GM23338 (cell line): ENCODE results near the gene RPS15. TPM values are rescaled to one million over a fixed set of nuclear protein-coding genes. Genes with fewer than 3 reads are reported as not detected.

Source experiments
- ATAC-seq: fragments of 200-7000 bp; cut with Tn5 transposase; 3 replicates; pipeline ENCODE4 v1.9.1; 2020
- DNase-seq: peaks from one replicate; pipeline ENCODE4 v3.0.0-alpha.2; 2015; ENCODE audit warnings: low spot score
- H2AFZ ChIP-seq: fragments of 200-600 bp; sonication (generic); 2 replicates; pipeline ENCODE4 v1.8.0; 2016; ENCODE audit warnings: antibody characterized with exemption, mild to moderate bottlenecking, moderate library complexity
- H3F3A ChIP-seq: fragments of 200-600 bp; sonication (generic); replicated peaks from 2 replicates; pipeline ENCODE4 v1.8.0; 2017; ENCODE audit warnings: antibody characterized with exemption, mixed run types, low read depth
- H3K27ac ChIP-seq: fragments of 200-600 bp; sonication (generic); 2 replicates; pipeline ENCODE4 v1.6.1; 2016; ENCODE audit warnings: low read depth
- H3K27me3 ChIP-seq: fragments of 200-600 bp; sonication (generic); 2 replicates; pipeline ENCODE4 v1.8.0; 2016; ENCODE audit warnings: mild to moderate bottlenecking, mixed run types, moderate library complexity; ENCODE audit not compliant: insufficient read depth
- H3K36me3 ChIP-seq: fragments of 200-600 bp; sonication (generic); 2 replicates; pipeline ENCODE4 v1.8.0; 2016; ENCODE audit warnings: mild to moderate bottlenecking; ENCODE audit not compliant: insufficient read depth
- H3K4me1 ChIP-seq: fragments of 200-600 bp; sonication (generic); 2 replicates; pipeline ENCODE4 v1.8.0; 2016; ENCODE audit warnings: mild to moderate bottlenecking, moderate library complexity; ENCODE audit not compliant: insufficient read depth
- H3K4me2 ChIP-seq: fragments of 200-600 bp; sonication (generic); 2 replicates; pipeline ENCODE4 v1.7.1; 2017; ENCODE audit warnings: mixed run types
- H3K4me3 ChIP-seq: fragments of 200-600 bp; sonication (generic); 2 replicates; pipeline ENCODE4 v1.6.1; 2016; ENCODE audit warnings: mixed run types
- H3K79me2 ChIP-seq: fragments of 200-600 bp; sonication (generic); replicated peaks from 2 replicates; pipeline ENCODE4 v1.8.0; 2017; ENCODE audit warnings: mild to moderate bottlenecking; ENCODE audit not compliant: insufficient read depth
- H3K9me2 ChIP-seq: fragments of 200-600 bp; sonication (generic); 2 replicates; pipeline ENCODE4 v1.8.0; 2017; ENCODE audit not compliant: insufficient read depth
- H4K20me1 ChIP-seq: fragments of 200-600 bp; sonication (generic); replicated peaks from 2 replicates; pipeline ENCODE4 v1.8.0; 2017; ENCODE audit warnings: mild to moderate bottlenecking; ENCODE audit not compliant: insufficient read depth
- H3K27ac Mint-ChIP-seq: 2 replicates; pipeline ENCODE4 v1.8.0; 2020; ENCODE audit warnings: inconsistent platforms, mild to moderate bottlenecking, moderate library complexity, mixed read lengths
- H3K27me3 Mint-ChIP-seq: 3 replicates; pipeline ENCODE4 v1.8.0; 2022; ENCODE audit warnings: low read depth, mild to moderate bottlenecking, moderate library complexity, mixed read lengths, inconsistent platforms; ENCODE audit not compliant: insufficient read depth, poor library complexity
- H3K36me3 Mint-ChIP-seq: 3 replicates; pipeline ENCODE4 v1.8.0; 2021; ENCODE audit warnings: low read depth, mild to moderate bottlenecking, inconsistent platforms, moderate library complexity, mixed read lengths
- H3K4me1 Mint-ChIP-seq: 3 replicates; pipeline ENCODE4 v1.8.0; 2020; ENCODE audit warnings: mild to moderate bottlenecking, inconsistent platforms, mixed read lengths
- H3K4me3 Mint-ChIP-seq: 3 replicates; pipeline ENCODE4 v1.8.0; 2021; ENCODE audit warnings: moderate library complexity, mild to moderate bottlenecking, inconsistent platforms, mixed read lengths
- H3K9me3 Mint-ChIP-seq: 3 replicates; pipeline ENCODE4 v1.8.0; 2020; ENCODE audit warnings: moderate library complexity, mild to moderate bottlenecking, inconsistent platforms, mixed read lengths
- CTCF ChIP-seq, 2 experiments: fragments of 200-600 bp in 1 of 2; sonication (generic) in 1 of 2; conservative IDR thresholded peaks; 2 replicates each; pipeline versions ENCODE4 v1.5.1 to v1.6.1; 2016 to 2017; ENCODE audit warnings: antibody characterized with exemption in 2 of 2, low read depth in 2 of 2, mild to moderate bottlenecking in 2 of 2, moderate library complexity in 1 of 2
- ETS1 ChIP-seq: IDR thresholded peaks from 2 replicates; pipeline ENCODE4 v1.6.1; 2016; ENCODE audit warnings: antibody characterized with exemption
- JUNB ChIP-seq: IDR thresholded peaks from one replicate; pipeline ENCODE4 v1.6.1; 2016; ENCODE audit warnings: antibody characterized with exemption; ENCODE audit not compliant: unreplicated experiment
- STAT1 ChIP-seq: IDR thresholded peaks from one replicate; pipeline ENCODE4 v1.6.1; 2016; ENCODE audit warnings: antibody characterized with exemption; ENCODE audit not compliant: unreplicated experiment
- ZNF114 ChIP-seq: fragments of 250-450 bp; sonication (Bioruptor Pico); IDR thresholded peaks from 2 replicates; pipeline ENCODE4 v1.5.0; 2020; ENCODE audit warnings: mild to moderate bottlenecking, moderate library complexity
- ZNF462 ChIP-seq: fragments of 250-450 bp; sonication (Bioruptor Pico); IDR thresholded peaks from 2 replicates; pipeline ENCODE4 v1.5.0; 2020; ENCODE audit warnings: mild to moderate bottlenecking, moderate library complexity
- polyA plus RNA-seq: library from polyadenylated mRNA; unstranded; fragments of >200 nt; fragmentation: Nextera tagmentation; extraction: Ambion mirVana; gene quantifications from 2 replicates; pipeline ENCODE4 v1.2.1, GENCODE V29; 2016
- total RNA-seq: library from RNA; depleted of rRNA; stranded (reverse); fragments of >200 nt; shearing (Covaris generic); gene quantifications from 2 replicates; pipeline ENCODE4 v1.2.3, GENCODE V29; 2014

Gene RPS15
- total and polyA plus RNA-seq, 2 experiments from 2014 or later: 2,953 to 3,861 TPM

DNA sequence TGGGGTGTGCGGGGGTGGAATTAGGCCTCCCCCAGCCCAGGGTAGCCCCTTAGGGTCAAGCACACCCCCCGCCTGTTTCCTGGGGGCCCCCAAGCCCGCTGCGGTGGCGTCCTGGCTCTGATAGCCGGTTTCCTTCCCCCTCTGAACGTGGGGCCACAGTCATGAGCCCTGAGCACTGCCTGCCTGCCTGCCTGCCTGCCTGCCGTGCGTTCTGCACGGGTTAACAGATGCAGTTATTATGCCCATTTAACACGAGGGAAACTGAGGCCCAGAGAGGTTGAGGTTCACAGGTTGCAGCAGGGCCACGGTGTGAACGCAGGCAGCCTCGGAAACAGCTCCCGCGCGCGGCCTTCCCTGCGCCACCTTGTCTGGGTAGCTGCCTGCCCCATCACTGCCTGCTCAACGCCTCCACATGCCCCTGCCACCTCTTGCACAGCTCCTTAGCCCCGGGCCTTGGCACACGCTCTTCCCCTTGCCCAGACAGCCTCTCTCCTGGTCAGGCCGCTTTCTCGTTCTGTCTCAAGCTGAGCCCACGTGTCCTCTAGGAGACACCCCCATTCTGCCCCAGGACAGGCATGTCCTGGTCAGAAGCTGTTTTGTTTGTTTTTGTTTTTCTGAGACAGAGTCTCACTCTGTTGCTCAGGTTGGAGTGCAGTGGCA is 35.7 kb upstream of the RPS15 start:
- no peaks in the 10 kb centered on the region; the same call in 2 of the 3 replicates for H3K36me3 Mint-ChIP-seq
- Histone ChIP-seq H2AFZ (no peak overlapping the region), H3K4me1 (no peaks in the 10 kb centered on the region; the same call in 1 of the 2 replicates), H3K27me3 (peaks cover 6% of the 10 kb centered on the region; the same call in 1 of the 2 replicates), H3K27ac (no peak overlapping the region), H3K79me2 (no peaks in the 10 kb centered on the region), H3K9me2 (no peaks in the 10 kb centered on the region), H3K4me2 (no peak overlapping the region), H3F3A (peaks cover 10% of the 10 kb centered on the region; the same call in 1 of the 2 replicates), H3K36me3 (no peaks in the 10 kb centered on the region), H3K4me3 (no peak overlapping the region), H4K20me1 (no peaks in the 10 kb centered on the region; the same call in 1 of the 2 replicates)
- no peak for DNase-seq
- ATAC-seq: no peak
- H3K27ac Mint-ChIP-seq: no peak overlapping the region
- no peaks in the 10 kb centered on the region for H3K9me3 Mint-ChIP-seq
- peak overlapping the region; percentile 55 for H3K4me3 Mint-ChIP-seq
- peaks cover 10% of the 10 kb centered on the region for H3K4me1 Mint-ChIP-seq
- TF ChIP-seq JUNB (no peak), ETS1 (no peak), ZNF114 (CRISPR knock-in tag) (no peak), ZNF462 (CRISPR knock-in tag) (no peak), STAT1 (no peak), CTCF (conservative IDR thresholded peaks at IDR 0.05; ENCODE audit: low read depth in 2 of 2) (no peak)
- peaks cover 13% of the 10 kb centered on the region for H3K27me3 Mint-ChIP-seq
